GM18951 (cell line): ENCODE measurements around the gene IFT43.
"Not testable (repeated sequence)": the region's sequence is repeated elsewhere in the genome, so short reads cannot be mapped to it uniquely, and the experiment has no call there.

Source experiments
- POLR2A ChIP-seq: IDR thresholded peaks from 4 replicates; pipeline ENCODE4 v1.6.1; 2011; ENCODE audit warnings: mild to moderate bottlenecking; ENCODE audit not compliant: insufficient read length, insufficient read depth; ENCODE audit errors: extremely low read depth
- in situ Hi-C: fragments of 300-500 bp; cut with MboI; formaldehyde crosslinking; loops from one replicate; pipeline ENCODE4 v1.12.0; 2022; ENCODE audit warnings: low sequenced_read_pairs, mixed read lengths, inconsistent platforms; ENCODE audit not compliant: unreplicated experiment

Gene IFT43

DNA sequence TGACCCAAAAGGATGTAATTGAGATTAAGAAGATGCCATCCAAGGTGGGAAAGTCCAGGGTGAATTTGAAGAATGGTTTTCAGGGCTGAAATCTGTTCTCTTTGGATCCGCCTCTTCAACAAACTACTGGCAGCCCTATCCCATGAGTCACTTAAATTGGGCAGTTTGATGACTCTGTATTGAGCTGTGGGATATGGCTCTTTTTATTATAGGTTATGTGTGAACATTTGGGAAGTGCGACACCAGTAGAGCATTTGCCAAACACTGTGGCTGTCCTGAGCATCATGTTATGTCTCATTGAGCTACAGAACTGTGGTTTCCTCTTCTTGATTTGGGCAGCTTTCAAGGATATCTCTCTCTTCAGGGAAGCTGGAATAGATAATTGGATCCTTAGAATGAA is 22.3 kb downstream of the IFT43 start:
- in situ Hi-C loops, result no loop called here
- TF ChIP-seq POLR2A, result no peak

- in situ Hi-C loops, result not testable (repeated sequence)
Measured at GRCh38 chr14:76009627-76010026, 24.1 kb downstream of the IFT43 start.

- in situ Hi-C loops, result no loop called here
- no peak for TF ChIP-seq POLR2A
Measured at GRCh38 chr14:76011930-76012329, 26.4 kb downstream of the IFT43 start.

DNA sequence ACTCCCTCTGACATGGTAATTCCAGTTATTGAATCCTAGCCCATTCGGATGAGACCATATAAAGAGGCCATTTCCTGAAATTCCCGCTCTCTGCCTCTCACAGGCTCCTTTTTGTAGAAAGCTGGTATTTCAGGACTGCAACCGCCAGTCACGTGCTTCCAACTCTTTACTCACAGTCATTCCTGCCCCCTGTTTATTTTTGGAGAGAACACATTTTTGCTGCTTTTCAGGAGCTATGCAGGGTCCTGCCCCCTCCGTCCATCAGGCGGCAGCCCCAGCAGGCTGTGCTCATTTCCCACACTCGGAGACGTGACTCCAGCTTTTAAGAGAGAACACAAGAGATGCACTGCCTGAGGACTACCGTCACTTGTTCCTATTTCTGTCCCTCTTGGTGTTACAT is 26.8 kb downstream of the IFT43 start:
- in situ Hi-C loops, result no loop called here
- TF ChIP-seq POLR2A, result no peak

DNA sequence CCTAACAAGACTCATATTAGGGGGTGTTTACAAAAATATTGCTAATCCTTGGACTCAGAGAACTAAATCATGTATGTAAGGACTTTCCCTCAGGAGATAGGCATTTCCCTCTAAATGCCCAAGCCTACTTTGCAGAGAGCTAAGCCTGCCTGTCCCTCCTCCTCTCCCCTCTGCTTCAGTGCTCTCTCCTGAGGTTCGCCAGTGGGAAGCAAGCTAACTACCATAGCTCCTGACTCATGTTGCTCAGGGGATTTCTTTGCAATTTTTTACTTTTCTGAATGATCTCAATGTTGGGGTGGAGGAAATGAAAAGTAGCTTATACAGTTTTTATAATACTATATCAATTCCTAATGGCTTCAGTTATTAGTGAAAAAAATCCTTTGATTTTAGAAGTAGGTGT is 29.6 kb downstream of the IFT43 start:
- in situ Hi-C loops, result no loop called here
- no peak for TF ChIP-seq POLR2A

GRCh38 chr14:76015668-76016067 is 30.1 kb downstream of the IFT43 start:
- no peak for TF ChIP-seq POLR2A
- in situ Hi-C loops, result no loop called here

DNA sequence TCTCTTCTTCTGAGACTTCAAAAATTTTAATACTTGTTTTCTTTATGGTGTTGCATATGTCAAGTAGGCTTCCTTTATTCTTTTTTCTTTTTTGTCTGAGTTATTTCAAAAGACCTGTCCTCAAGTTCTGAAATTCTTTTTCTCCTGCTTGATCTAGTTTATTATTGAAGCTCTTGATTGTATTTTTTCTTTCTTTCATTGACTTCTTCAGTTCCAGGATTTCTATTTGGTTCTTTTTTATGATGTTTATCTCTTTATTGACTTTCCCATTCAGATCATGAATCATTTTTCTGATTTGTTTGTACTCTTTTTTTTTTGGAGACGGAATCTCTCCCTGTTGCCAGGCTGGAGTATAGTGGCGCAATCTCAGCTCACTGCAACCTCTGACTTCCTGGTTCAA is 34.1 kb downstream of the IFT43 start:
- TF ChIP-seq POLR2A, result no peak
- in situ Hi-C loops, result no loop called here

DNA sequence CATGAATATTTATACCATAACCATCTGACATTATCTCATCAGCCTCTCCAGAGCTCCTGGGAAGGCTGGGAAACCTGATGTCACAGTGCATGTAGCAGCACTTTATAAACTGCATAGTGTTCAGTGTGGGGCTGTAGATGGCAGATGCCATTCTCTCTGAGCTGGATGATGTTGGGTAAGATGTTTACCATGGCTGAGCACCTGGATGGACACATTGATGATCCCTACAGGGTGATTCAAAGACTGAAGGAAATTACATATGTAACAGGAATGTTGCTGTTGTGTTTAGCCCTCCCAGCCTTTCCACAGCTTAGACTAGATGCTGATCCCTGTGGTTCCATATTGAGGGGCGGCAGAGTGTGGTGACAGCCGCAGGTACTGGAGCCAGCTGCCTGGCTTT is 37.4 kb downstream of the IFT43 start:
- in situ Hi-C loops, result no loop called here
- no peak for TF ChIP-seq POLR2A

DNA sequence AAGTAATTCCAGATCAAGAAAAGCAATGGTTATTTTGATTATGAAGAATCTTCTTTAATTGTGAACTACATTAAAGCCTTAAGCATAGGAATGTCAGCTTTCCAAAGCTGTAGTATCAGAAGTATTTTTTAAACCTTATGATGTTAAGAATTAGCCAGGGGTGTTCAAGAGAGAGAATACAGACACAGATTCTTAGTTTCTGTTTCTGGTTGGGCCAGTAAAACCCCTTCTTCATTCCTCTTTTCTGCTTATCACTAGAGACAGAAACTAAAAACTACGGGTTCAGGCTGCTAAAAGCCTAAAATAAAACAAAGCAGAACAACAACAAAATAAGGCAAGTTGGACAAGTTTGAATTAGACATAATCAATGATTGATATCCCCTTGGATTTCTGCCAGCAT is 38.2 kb downstream of the IFT43 start:
- no peak for TF ChIP-seq POLR2A
- in situ Hi-C loops, result no loop called here

- in situ Hi-C loops, result no loop called here
- TF ChIP-seq POLR2A, result no peak
Measured at GRCh38 chr14:76024211-76024907, 38.8 kb downstream of the IFT43 start.

DNA sequence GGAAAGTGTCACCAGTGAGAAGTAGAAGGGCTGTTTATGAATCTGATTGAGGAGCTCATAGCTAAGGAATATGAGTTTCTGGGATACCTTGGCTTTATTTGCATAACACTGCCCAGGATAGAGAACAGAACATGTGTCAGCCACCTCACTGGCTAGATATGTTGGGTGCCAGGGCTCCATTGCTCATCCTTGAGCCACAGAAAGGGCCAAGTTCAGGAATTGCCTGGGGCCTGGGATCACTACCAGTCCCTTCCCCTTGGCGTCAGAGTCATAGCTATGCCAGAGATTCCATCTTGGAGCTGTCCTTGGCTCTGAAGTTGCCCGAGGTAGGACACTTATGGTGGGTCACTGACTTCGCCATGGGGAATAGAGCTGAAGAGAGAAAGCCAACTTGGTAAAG is 49.0 kb downstream of the IFT43 start:
- in situ Hi-C loops, result no loop called here
- no peak for TF ChIP-seq POLR2A

GRCh38 chr14:76040704-76041103 is 55.1 kb downstream of the IFT43 start:
- in situ Hi-C loops, result no loop called here
- no peak for TF ChIP-seq POLR2A

DNA sequence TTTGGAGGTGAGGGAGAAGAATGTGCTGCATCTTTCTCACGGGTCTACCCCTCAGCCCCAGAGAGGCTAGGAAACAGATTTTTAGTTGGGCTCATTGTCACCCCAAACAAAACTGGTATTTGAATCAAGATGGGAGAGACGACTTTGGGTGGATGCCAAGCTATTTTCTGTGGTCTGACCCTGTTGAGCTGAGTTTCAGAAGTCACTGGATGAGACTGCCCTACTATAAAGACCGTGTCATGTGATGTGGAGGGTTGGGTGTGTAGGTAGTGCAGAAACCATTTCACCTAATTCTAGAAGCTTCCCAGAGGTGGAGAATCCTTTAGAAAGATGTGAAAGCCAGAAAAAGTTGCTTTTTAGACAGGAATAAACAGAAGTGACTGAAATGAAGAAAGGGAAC is 60.2 kb downstream of the IFT43 start:
- no peak for TF ChIP-seq POLR2A
- in situ Hi-C loops, result no loop called here

DNA sequence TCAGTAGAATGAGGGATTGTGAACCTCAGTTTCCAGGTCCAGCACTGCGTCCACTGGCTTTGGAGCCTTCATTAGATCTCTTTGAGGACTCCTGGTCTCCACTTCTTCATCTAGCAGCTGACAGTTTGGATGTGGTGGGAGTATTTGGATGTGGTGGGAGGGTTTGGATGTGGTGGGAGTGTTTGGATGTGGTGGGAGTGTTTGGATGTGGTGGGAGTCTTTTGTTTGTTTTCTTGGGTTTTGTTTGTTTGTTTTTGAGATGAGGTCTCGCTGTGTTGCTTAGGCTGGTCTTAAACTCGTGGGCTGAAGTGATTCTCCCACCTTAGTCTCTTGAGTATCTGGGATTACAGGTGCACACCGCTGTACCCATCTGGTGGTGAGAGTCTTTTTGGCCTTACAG is 64.7 kb downstream of the IFT43 start:
- TF ChIP-seq POLR2A, result no peak
- in situ Hi-C loops, result loop anchor here (10.0 to 25.0 kb wide), 2 partner anchors 305 to 587 kb away; no protein-coding TSS in a partner anchor
